MG63 (cell line): ENCODE data around the gene TCF3. TPM values are rescaled to one million over a fixed set of nuclear protein-coding genes. Genes with fewer than 3 reads are reported as not detected.
"Not testable (repeated sequence)": the region's sequence is repeated elsewhere in the genome, so short reads cannot be mapped to it uniquely, and the experiment has no call there.

Experiments
- DNase-seq: peaks from one replicate; pipeline ENCODE4 v3.0.0-alpha.2; 2020
- H3K27me3 ChIP-seq: fragments of 250-450 bp; sonication (Bioruptor Pico); 2 replicates; pipeline ENCODE4 v1.5.1; 2020; ENCODE audit warnings: mild to moderate bottlenecking, moderate library complexity
- H3K36me3 ChIP-seq: fragments of 250-450 bp; sonication (Bioruptor Pico); 2 replicates; pipeline ENCODE4 v1.5.1; 2020; ENCODE audit warnings: mild to moderate bottlenecking, moderate library complexity
- H3K4me3 ChIP-seq: fragments of 250-450 bp; sonication (Bioruptor Pico); 2 replicates; pipeline ENCODE4 v1.5.1; 2020; ENCODE audit warnings: mild to moderate bottlenecking, moderate library complexity
- H3K9me3 ChIP-seq: fragments of 250-450 bp; sonication (Bioruptor Pico); 2 replicates; pipeline ENCODE4 v1.5.1; 2020; ENCODE audit warnings: mild to moderate bottlenecking, moderate library complexity
- total RNA-seq: library from RNA; depleted of rRNA; stranded (reverse); fragments of >200 nt; shearing (Covaris generic); gene quantifications from 2 replicates; pipeline ENCODE4 v1.2.3, GENCODE V29; 2014; ENCODE audit warnings: low replicate concordance

TCF3 gene
- total RNA-seq, 1 experiment from 2014 or later, result 135 TPM

DNA sequence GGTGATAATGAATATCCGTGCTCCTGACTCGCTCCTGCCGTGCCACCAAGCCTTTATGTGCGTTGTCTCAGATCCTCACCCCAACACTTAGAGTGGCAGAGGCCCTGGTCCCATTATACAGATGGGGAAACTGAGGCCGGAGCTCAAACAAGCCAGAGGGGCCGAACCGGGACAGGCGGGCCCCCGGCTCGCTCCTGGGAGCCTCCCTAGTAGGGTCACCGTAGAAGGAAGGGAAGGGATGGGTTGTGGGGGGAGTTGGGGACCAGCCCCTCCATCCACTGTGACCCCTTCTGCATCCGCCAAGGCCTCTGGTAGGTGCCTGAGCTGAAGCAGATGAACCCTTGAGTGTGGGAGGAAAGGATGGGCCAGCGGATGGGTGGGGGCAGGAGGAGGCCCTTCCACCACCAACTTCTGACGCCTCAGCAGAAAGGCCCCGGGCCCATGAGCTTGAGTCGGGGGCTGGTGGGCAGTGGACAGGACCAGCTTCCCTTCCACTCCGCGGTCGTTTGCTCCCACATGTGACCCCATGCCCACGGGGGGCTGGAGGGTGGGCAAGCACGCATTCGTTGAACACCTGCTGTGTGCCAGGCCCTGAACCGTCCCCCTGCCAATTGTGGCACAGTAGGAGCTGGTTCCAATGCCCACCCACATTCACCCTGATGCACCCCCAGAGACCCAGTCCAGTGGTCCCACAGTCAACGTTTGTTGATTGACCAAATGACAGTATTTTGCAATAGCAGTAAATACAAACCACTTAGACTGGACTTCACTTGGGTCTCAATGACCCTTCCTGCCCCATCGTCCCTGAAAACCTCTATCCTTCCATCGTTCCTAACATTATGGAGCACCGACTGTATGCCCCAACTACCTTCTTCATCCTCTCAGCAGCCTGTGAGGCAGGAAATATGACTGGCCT is 24.2 kb upstream of the TCF3 start:
- no peak overlapping the region for H3K4me3 ChIP-seq
- DNase-seq, result no peak
- H3K9me3 ChIP-seq, result no peaks in the 10 kb centered on the region
- H3K27me3 ChIP-seq, result peaks cover 5% of the 10 kb centered on the region
- no peaks in the 10 kb centered on the region for H3K36me3 ChIP-seq

DNA sequence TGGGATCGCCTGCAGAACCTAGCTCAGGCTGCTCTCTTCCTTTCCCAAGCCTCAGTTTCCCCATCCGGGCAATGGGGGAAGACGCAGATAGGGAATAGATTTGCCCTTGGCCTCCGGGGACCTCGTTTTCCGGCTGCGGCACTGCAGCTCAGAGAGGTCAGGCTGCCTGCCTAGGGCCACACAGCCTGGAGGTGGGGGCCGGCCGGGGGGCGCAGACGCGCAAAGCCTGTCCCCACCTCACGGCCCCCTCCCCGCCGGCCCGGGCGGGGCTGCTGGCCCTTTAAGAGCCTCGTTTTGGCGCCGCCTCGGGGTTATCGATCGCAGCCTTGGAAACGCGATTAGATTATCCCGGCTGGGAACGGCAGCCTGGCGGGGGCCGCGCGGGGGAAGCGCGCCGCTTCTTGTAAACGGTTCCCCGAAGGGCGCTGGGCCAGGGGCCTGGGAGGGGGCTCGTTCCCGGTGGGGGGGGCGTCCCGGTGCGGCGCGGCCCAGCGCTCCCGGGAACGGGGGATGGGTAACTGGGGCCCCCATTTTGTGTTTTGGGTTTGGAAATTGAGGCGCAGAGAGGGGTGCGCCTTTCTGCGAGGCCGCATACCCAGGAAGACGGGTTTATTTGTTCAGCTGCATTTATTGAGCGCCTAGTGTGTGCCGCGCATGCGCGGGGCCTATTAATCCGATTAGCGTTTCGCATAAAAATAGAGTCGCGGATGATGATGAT is 23.4 kb upstream of the TCF3 start:
- DNase-seq, result no peak
- Histone ChIP-seq H3K27me3 (peaks cover 5% of the 10 kb centered on the region), H3K4me3 (no peak overlapping the region), H3K9me3 (no peaks in the 10 kb centered on the region), H3K36me3 (no peaks in the 10 kb centered on the region)

DNA sequence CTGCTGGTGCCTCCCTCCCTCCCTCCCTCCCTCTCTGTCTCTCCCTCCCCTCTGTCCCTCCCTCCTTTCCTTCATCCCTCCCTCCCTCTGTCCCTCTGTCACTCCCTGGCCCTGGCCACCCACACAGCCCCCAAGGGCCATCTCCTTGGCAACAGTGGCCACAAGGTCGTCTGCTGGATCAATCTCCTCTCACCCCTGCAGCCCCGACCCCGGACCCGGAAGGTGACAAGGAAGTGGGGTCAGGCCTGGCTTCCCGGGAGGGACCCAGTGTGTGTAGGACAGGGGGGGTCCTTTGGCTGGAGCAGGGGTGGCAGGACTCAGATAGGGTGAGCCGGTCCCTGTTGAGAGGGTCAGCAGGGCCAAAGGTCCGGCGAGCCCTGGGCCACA is 21.9 kb upstream of the TCF3 start:
- Histone ChIP-seq H3K27me3 (peaks cover 5% of the 10 kb centered on the region), H3K36me3 (no peaks in the 10 kb centered on the region)

DNA sequence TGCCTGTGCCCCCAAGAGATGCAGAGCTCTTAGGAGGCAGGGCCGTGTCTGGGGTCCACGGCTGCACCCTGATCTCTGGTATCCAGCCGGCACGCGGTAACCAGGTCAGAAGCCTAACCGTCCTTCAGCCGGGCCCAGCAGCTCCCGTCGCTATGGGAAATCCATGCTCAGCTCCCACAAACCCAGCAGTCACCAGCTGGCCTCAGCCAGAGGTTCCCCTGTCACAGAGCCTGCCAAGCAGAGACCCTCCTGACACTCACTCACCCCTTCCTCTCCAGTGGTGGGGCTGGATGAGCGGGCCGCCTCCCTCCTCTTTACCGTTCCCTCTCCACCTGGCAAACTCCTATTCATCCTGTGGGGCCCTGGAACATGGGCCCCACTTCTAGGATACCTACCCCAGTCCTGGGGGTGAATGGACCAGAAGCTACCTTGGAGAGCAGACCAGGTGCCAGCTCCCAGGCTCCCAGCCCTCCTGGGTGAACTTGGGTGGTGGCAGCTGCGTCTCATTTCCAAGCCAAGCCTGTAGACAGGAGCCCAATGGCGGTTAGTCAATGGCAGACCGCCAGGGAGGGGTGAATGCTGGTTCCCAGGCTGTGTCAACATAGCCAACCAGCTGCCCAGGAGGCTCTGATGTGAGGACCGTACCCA is 21.4 kb upstream of the TCF3 start:
- DNase-seq, result no peak
- no peaks in the 10 kb centered on the region for H3K9me3 ChIP-seq
- H3K36me3 ChIP-seq, result no peaks in the 10 kb centered on the region
- peaks cover 5% of the 10 kb centered on the region for H3K27me3 ChIP-seq
- H3K4me3 ChIP-seq, result no peak overlapping the region

More for the DNA sequence above, 21.9 kb upstream of the TCF3 start:
- Histone ChIP-seq H3K9me3 (no peaks in the 10 kb centered on the region), H3K4me3 (no peak overlapping the region)
- DNase-seq, result no peak

DNA sequence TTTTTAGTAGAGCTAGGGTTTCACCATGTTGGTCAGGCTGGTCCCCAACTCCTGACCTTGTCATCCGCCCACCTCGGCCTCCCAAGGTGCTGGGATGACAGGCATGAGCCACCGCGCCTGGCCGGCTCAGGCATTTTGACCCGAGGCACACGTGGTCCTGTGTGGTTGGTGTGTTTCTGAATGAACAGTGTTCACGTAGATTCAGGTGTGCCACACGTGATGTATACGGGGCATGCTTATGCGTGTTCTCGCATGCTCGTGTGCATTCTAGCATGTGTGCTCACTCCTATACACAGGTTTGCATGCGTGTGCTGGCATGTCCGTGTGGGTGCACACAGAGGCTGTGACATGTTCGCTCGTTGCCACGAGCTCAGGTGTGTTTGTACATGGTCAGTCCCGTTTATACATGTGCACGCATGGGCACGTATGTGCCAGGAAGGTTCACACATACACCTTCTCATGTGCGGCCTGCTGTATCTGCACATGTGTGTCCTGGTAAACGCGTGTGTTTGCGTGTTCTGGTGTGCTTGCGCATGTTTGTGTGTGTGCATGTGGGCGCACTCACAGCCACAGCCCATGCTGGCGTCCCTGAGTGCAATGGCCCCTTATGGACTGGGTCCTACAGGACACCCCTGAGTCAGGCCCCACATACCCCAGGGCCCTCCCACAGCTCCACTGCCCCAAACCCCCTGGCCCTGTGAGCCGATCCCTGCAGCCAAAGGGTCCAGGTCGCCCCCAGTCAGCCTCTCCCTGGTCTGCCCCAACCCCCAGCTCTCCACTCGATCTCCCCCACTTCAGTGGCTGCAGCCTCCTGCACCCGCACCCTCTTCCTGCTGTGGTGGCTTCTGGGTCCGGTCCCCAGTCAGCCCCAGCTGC is 20.6 kb upstream of the TCF3 start:
- H3K27me3 ChIP-seq, result peaks cover 5% of the 10 kb centered on the region
- H3K9me3 ChIP-seq, result no peaks in the 10 kb centered on the region
- no peak for DNase-seq
- no peaks in the 10 kb centered on the region for H3K36me3 ChIP-seq
- no peak overlapping the region for H3K4me3 ChIP-seq

DNA sequence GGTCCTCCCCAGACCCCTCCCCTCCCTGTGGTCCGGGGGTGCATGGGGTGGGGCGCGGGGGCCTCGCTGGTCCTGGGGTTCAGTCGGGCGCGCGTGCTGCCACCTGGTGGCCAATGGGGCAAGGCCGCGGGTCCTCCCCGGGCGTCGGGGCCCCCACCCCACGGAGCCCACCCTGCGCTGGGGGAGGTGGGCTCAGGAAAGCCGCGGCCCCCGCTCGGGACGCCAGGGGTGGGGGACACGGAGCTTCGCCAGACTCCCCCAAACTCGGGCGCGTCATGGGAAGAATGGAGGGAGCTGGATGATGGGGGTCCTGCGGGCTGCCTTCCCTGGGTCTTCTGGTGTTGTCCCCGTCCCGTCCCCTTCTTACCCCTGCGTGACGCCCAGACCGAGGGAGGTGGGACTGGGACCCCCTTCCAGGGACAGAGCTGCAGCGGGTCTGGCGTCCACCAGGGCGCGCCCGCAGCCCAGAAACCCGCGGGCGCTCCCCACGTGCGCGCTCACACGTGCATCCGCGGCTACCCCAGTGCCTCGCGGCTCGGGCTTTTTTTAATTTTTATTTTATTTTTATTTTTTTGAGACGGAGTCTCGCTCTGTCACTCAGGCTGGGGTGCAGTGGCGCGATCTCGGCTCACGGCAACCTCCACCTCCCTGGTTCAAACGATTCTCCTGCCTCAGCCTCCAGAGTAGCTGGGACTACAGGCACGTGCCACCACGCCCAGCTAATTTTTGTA is 19.8 kb upstream of the TCF3 start:
- peaks cover 5% of the 10 kb centered on the region for H3K27me3 ChIP-seq
- peak overlapping the region; percentile 23; the same call in 1 of the 2 replicates for H3K4me3 ChIP-seq
- no peaks in the 10 kb centered on the region for H3K36me3 ChIP-seq
- DNase-seq, result peak; percentile 28
- H3K9me3 ChIP-seq, result no peaks in the 10 kb centered on the region

DNA sequence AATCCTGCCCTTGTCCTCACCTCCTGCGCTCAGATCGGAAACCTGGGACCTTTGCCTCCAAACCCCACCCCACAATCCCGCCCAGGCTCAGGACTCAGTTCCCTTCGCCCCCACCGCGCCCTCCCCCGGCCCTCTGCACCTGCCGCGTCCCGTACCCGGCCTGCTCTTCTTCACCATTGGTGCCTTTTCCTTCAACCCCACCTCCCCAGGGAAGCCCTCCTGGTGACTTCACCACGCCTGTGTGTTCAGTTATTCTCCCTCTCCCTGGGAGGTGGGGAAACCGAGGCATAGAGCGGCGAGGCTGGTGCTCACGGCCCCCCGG is 19.3 kb upstream of the TCF3 start:
- no peak overlapping the region for H3K4me3 ChIP-seq
- no peaks in the 10 kb centered on the region for H3K9me3 ChIP-seq
- DNase-seq, result no peak
- H3K27me3 ChIP-seq, result peaks cover 5% of the 10 kb centered on the region
- H3K36me3 ChIP-seq, result no peaks in the 10 kb centered on the region

DNA sequence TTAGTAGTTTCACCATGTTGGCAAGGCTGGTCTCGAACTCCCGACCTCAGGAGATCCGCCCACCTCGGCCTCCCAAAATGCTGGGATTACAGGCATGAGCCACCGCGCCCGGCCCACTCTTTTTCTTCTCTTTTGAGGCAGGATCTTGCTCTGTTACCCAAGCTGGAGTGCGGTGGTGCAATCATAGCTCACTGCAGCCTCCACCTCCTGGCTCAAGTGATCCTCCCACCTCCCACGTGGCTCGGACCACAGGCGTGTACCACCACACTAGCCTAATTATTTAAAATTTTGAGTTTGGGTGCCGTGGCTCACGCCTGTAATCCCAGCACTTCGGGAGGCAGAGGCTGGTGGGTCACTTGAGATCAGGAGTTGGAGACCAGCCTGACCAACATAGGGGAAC is 18.3 kb upstream of the TCF3 start:
- not testable (repeated sequence) for H3K36me3 ChIP-seq, DNase-seq, H3K27me3 ChIP-seq, H3K9me3 ChIP-seq, H3K4me3 ChIP-seq

DNA sequence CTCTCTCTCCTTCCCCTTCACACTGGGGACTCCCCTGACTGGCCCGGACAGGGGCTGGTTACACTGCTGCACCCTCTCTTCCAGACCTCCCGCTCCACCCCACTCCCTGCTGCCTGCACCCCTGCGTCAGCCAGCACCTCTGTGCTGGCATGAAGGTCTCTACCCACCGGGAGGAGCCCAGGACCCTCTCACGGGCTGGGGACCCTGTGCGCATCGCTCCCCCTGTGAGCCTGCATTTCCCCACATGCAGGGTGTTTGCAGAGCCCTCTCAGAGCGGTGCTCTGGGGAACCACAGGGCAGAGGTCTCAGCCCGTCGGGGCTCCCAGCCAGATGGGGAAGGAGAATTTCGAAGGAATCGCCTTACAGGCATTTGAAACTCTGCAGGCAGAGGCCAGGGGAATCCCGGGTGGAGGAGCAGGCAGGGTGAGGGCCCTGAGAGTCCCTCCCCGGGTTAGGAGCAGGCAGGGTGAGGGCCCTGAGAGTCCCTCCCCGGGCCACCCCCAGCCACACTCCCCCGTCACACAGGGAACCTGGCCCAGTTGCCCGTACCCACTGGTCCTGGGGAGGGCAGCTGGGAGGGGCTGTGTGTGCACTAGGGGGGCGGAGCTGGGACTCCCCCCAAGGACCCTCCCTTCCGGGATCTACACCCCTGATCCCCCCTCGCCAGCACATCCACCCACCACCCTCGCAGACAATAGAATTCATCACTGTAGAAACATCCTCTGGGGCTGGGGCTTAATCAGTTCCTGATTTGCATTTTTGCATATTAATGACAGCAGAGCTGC is 16.3 kb upstream of the TCF3 start:
- no peak overlapping the region for H3K4me3 ChIP-seq
- H3K27me3 ChIP-seq, result no peaks in the 10 kb centered on the region
- no peaks in the 10 kb centered on the region for H3K36me3 ChIP-seq
- H3K9me3 ChIP-seq, result no peaks in the 10 kb centered on the region
- DNase-seq, result no peak

DNA sequence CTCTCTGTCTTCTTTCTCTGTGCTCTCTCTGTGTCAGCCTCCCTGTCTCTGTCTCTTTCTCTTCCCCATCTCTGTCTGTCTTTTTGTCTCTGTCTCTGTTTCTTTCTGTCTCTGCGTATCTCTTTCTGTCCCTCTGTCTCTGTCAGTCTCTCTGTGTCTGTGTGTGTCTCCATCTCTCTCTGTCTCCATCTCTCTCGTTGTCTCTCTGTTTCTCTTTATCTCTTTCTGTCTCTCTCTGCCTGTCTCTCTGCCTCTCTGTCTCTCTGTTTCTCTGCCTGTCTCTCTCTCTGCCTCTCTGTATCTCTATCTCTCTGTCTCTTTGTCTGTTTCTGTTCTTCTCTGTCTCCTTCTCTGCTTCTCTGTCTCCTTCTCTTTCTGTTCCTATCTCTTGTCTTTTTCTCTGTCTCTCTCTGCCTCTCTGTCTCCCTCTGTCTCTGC is 15.7 kb upstream of the TCF3 start:
- Histone ChIP-seq H3K36me3 (no peaks in the 10 kb centered on the region), H3K9me3 (no peaks in the 10 kb centered on the region), H3K27me3 (no peaks in the 10 kb centered on the region), H3K4me3 (no peak overlapping the region)
- no peak for DNase-seq

DNA sequence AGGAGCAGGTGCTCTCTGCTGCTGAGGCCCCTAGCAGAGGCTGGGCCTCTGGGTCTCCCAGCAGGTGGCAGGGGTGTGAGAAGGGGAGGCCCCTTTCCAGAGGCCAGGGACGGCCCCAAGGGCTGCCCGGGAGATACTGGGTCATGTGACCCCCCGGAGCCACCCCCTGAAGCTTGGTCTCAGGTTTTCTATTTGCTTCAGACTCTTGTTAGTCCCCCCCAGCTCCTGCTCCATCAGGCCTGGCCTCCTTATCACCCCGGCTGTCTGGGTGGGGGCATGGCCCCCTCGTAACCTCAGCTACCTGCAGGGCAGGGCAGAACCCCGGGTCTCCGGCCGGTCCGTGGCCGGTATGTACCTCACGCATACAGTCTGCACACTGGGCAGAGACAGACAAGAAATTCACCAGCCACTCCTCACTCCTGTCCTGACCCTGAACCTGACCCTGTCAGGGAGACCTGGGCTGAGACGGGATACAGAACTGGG is 13.2 kb upstream of the TCF3 start:
- no peaks in the 10 kb centered on the region for H3K36me3 ChIP-seq
- no peak for DNase-seq

DNA sequence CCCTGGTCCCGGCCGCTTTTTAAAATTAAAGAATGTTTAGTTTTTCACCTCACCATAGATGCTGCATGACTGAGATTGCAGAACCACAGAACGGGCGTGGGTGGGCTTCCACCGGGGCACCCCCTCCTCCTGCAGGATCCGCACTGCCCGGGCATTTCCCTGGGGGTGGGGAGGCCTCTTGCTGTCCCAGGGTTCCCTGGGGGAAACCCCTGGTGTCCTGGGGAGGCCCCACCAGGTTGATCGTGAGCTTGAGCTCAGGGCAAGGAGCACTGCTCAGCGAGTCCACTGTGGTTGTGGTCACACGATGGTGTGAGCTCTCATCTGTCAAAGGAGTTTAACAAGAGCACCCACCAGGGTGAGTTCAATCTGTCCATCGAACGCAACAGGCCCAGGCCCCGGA is 11.4 kb upstream of the TCF3 start:
- Histone ChIP-seq H3K36me3 (no peaks in the 10 kb centered on the region), H3K27me3 (no peaks in the 10 kb centered on the region), H3K4me3 (no peak overlapping the region), H3K9me3 (no peaks in the 10 kb centered on the region)
- no peak for DNase-seq

More for the DNA sequence above, 13.2 kb upstream of the TCF3 start:
- Histone ChIP-seq H3K4me3 (no peak overlapping the region), H3K27me3 (no peaks in the 10 kb centered on the region), H3K9me3 (no peaks in the 10 kb centered on the region)

DNA sequence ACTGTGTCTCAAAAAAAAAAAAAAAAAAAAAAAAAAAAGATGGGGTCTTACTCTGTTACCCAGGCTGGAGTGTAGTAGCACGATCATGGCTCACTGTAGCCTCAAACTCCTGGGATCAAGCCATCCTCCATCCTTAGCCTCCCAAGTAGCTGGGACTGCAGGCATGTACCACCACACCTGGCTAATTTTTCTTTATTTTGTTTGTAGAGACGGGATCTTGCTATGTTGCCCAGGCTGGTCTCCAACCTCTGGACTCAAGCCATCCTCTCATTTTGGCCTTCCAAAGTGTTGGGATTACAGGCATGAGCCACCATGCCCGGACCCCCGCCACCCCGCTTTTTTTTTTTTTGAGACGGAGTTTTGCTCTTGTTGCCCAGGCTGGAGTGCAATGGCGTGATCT is 10.8 kb upstream of the TCF3 start:
- H3K27me3 ChIP-seq, DNase-seq, H3K4me3 ChIP-seq, H3K36me3 ChIP-seq, H3K9me3 ChIP-seq: not testable (repeated sequence)

DNA sequence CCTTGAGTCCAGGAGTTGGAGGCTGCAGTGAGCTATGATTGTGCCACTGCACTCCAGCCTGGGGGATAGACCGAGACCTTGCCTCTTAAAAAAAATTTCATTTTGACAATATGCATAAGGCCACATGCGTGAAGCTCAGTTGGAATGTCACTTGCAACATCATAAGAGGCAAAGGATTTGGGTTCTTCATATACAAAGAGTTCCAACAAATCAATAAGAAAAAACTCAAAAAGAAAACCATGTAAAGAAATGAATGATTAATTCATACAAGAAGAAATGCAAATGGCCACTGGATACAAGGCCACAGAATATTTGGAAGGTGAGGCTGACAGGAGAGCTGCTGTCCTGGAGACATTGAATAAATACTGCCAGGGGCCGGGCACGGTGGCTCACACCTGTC is 9.6 kb upstream of the TCF3 start:
- Histone ChIP-seq H3K36me3 (no peaks in the 10 kb centered on the region), H3K27me3 (no peaks in the 10 kb centered on the region), H3K4me3 (no peak overlapping the region), H3K9me3 (no peaks in the 10 kb centered on the region)
- DNase-seq, result no peak

DNA sequence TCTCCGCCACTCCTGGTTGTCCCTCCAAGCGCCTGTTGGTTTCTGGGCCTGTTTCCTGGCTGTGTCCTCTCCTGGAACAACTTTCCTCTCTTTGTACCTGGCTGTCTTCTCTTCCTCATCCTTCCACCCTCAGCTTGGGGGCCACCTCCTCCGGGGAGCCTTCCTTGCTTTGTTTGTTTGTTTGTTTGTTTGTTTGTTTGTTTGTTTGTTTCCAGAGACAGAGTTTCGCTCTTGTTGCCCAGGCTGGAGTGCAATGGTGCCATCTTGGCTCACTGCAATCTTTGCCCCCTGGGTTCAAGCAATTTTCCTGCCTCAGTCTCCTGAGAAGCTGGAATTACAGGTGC is 6.6 kb upstream of the TCF3 start:
- no peak for DNase-seq
- Histone ChIP-seq H3K4me3 (no peak overlapping the region), H3K27me3 (no peaks in the 10 kb centered on the region), H3K36me3 (no peaks in the 10 kb centered on the region), H3K9me3 (no peaks in the 10 kb centered on the region)
